Glomerular endothelial cell (primary cell): ENCODE results near the gene AVP. TPM values are rescaled to one million over a fixed set of nuclear protein-coding genes. Genes with fewer than 3 reads are reported as not detected.

ENCODE experiments used
- DNase-seq: peaks from one replicate; pipeline ENCODE4 v3.0.0-alpha.2; 2011; ENCODE audit warnings: low read depth, low spot score; ENCODE audit errors: extremely low read depth
- total RNA-seq: library from RNA; depleted of rRNA; stranded (reverse); fragments of >200 nt; gene quantifications from 2 replicates; pipeline ENCODE4 v1.2.3, GENCODE V29; 2015

AVP gene
- total RNA-seq, 1 donor from 2014 or later: not detected

GRCh38 chr20:3111507-3111906, 27.0 kb upstream of the AVP start:
- no peak for DNase-seq

GRCh38 chr20:3109350-3110302, 25.1 kb upstream of the AVP start:
- DNase-seq: no peak

- no peak for DNase-seq
Measured at GRCh38 chr20:3107464-3108025, 23.0 kb upstream of the AVP start.

GRCh38 chr20:3106658-3107463, 22.3 kb upstream of the AVP start:
- DNase-seq: no peak

- DNase-seq: no peak
Measured at GRCh38 chr20:3106185-3106584, 21.7 kb upstream of the AVP start.

GRCh38 chr20:3105256-3106137, 21.0 kb upstream of the AVP start:
- DNase-seq: no peak

- no peak for DNase-seq
Measured at GRCh38 chr20:3103369-3104032, 19.0 kb upstream of the AVP start.

GRCh38 chr20:3102575-3103368, 18.2 kb upstream of the AVP start:
- no peak for DNase-seq

GRCh38 chr20:3101737-3102574, 17.4 kb upstream of the AVP start:
- DNase-seq: no peak

GRCh38 chr20:3101251-3101650, 16.7 kb upstream of the AVP start:
- no peak for DNase-seq

GRCh38 chr20:3100480-3100879, 16.0 kb upstream of the AVP start:
- no peak for DNase-seq

- no peak for DNase-seq
Measured at GRCh38 chr20:3094848-3095629, 10.5 kb upstream of the AVP start.

GRCh38 chr20:3093861-3094361, 9.4 kb upstream of the AVP start:
- peak; percentile 37 for DNase-seq

GRCh38 chr20:3092611-3093379, 8.3 kb upstream of the AVP start:
- no peak for DNase-seq

- no peak for DNase-seq
Measured at GRCh38 chr20:3090565-3090964, 6.0 kb upstream of the AVP start.

GRCh38 chr20:3088031-3088430, 3.5 kb upstream of the AVP start:
- no peak for DNase-seq
